Stimulated activated CD4-positive, alpha-beta T cell treated with anti-CD3 and anti-CD28 coated beads, TNF-alpha, amount 100 ng/mL, for 4 hours (primary cell): ENCODE measurements around the gene SLC41A3.
"Not testable (repeated sequence)": the region's sequence is repeated elsewhere in the genome, so short reads cannot be mapped to it uniquely, and the experiment has no call there.

ENCODE experiments used
- DNase-seq, 3 experiments: peaks; one replicate each; pipeline ENCODE4 v3.0.0-alpha.2; 2020; ENCODE audit warnings: low read depth in 3 of 3

SLC41A3 gene

GRCh38 chr3:125958511-125959316 lies 125.2 kb downstream of the SLC41A3 start:
- DNase-seq = no peak

- no peak for DNase-seq
Observed at GRCh38 chr3:125957674-125958510, 126.0 kb downstream of the SLC41A3 start.

GRCh38 chr3:125957020-125957419 lies 126.9 kb downstream of the SLC41A3 start:
- not testable (repeated sequence) for DNase-seq
